Mesothelial cell of epicardium (in vitro differentiated cells): ENCODE results near the gene TPRN. TPM values are rescaled to one million over a fixed set of nuclear protein-coding genes. Genes with fewer than 3 reads are reported as not detected.

Source experiments
- DNase-seq, 2 experiments: peaks; one replicate each; pipeline ENCODE4 v3.0.0; 2021; ENCODE audit warnings: low spot score in 2 of 2; ENCODE audit not compliant: unreplicated experiment in 2 of 2
- H3K27ac Mint-ChIP-seq: 2 replicates; pipeline ENCODE4 v1.8.0; 2021; ENCODE audit warnings: mixed read lengths
- H3K27me3 Mint-ChIP-seq: 2 replicates; pipeline ENCODE4 v1.8.0; 2021; ENCODE audit warnings: low read depth, mixed read lengths
- H3K36me3 Mint-ChIP-seq: 2 replicates; pipeline ENCODE4 v1.8.0; 2021; ENCODE audit warnings: mixed read lengths
- H3K4me1 Mint-ChIP-seq: 2 replicates; pipeline ENCODE4 v1.8.0; 2021; ENCODE audit warnings: mixed read lengths
- H3K4me3 Mint-ChIP-seq: 2 replicates; pipeline ENCODE4 v1.8.0; 2021; ENCODE audit warnings: mild to moderate bottlenecking, moderate library complexity, mixed read lengths
- H3K9me3 Mint-ChIP-seq: 2 replicates; pipeline ENCODE4 v1.8.0; 2021; ENCODE audit warnings: mixed read lengths
- total RNA-seq: library from RNA; stranded (reverse); gene quantifications from 3 replicates; pipeline ENCODE4 v1.2.1, GENCODE V29; 2021
- TF ChIP-seq, protein P1 (sequence below): fragments of 200-600 bp; sonication (generic); IDR thresholded peaks from one replicate; pipeline ENCODE4 v1.5.0; 2021; ENCODE audit warnings: antibody characterized with exemption; ENCODE audit not compliant: unreplicated experiment

TPRN gene
- total RNA-seq, 1 donor from 2014 or later: 16.7 TPM

DNA sequence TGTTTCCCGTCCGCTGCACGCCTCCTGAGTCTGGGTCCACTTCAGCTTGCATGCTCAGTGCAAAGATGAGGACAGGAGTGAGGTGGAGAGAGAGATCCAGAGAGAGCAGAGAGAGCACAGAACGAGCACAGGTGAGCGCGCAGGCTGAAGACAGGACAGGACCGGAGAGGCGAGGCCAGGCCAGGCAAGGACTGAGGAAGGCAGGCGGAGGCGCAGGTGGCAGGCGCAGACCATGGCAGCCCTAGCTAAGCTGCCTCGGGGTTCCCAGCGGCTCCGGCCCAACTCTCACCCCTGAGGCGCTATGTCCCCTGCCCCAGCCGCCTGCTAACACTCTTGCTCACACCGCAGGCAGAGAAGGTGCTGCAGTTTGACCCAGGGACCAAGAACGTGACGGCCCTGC lies 51.9 kb downstream of the TPRN start:
- no peaks in the 10 kb centered on the region for H3K4me1 Mint-ChIP-seq
- TF ChIP-seq, protein P1, sequence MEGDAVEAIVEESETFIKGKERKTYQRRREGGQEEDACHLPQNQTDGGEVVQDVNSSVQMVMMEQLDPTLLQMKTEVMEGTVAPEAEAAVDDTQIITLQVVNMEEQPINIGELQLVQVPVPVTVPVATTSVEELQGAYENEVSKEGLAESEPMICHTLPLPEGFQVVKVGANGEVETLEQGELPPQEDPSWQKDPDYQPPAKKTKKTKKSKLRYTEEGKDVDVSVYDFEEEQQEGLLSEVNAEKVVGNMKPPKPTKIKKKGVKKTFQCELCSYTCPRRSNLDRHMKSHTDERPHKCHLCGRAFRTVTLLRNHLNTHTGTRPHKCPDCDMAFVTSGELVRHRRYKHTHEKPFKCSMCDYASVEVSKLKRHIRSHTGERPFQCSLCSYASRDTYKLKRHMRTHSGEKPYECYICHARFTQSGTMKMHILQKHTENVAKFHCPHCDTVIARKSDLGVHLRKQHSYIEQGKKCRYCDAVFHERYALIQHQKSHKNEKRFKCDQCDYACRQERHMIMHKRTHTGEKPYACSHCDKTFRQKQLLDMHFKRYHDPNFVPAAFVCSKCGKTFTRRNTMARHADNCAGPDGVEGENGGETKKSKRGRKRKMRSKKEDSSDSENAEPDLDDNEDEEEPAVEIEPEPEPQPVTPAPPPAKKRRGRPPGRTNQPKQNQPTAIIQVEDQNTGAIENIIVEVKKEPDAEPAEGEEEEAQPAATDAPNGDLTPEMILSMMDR: no peak
- no peaks in the 10 kb centered on the region for H3K36me3 Mint-ChIP-seq
- no peak for DNase-seq
- H3K27me3 Mint-ChIP-seq: peaks cover 25% of the 10 kb centered on the region
- no peak overlapping the region for H3K27ac Mint-ChIP-seq
- H3K9me3 Mint-ChIP-seq: no peaks in the 10 kb centered on the region
- no peak overlapping the region for H3K4me3 Mint-ChIP-seq

DNA sequence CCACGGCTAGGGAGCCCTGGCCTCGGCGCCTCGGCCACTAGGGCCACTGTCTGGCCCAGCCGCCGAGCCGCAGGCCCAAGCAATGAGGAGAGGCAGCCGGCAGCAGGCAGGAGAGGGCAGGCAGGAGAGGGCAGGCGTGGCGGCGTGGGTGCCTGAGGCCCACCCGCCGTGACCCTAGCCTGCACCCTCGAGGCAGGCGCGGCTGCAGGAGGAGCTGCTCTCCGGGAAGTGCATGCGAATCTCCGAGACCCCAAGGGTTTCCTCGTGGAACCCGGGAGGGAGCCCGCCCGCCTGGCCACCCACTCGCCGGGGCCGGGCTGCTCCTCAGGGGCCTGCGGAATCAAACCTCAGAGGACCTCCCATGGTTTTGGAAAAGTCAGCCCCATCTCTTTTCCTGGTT lies 52.3 kb downstream of the TPRN start:
- Mint-ChIP-seq H3K27ac (no peak overlapping the region), H3K9me3 (no peaks in the 10 kb centered on the region), H3K4me3 (no peak overlapping the region), H3K4me1 (no peaks in the 10 kb centered on the region), H3K36me3 (no peaks in the 10 kb centered on the region), H3K27me3 (peaks cover 29% of the 10 kb centered on the region)
- no peak for DNase-seq
- TF ChIP-seq, protein P1: no peak

DNA sequence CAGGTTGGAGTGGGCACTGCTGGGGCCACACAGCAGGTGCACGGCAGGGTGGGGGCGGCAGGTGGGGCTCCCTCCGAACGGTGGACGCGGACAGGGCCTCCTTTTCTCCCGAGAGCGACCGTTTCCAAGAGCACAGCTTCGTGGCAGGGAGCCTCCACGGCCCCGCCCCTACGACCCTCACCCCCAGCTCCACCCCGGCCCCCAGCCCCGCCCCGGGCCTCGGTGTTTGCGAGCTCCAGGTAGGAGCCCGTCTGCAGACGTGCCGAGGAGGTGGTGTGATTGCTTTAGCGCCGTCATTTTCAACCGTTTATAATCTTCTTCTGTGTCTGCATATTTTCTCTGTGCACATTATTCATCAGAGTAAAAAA lies 52.8 kb downstream of the TPRN start:
- TF ChIP-seq, protein P1: no peak
- no peaks in the 10 kb centered on the region for H3K4me1 Mint-ChIP-seq
- no peaks in the 10 kb centered on the region for H3K9me3 Mint-ChIP-seq
- DNase-seq: no peak
- peaks cover 32% of the 10 kb centered on the region for H3K27me3 Mint-ChIP-seq
- H3K36me3 Mint-ChIP-seq: no peaks in the 10 kb centered on the region
- H3K27ac Mint-ChIP-seq: no peak overlapping the region
- H3K4me3 Mint-ChIP-seq: no peak overlapping the region

DNA sequence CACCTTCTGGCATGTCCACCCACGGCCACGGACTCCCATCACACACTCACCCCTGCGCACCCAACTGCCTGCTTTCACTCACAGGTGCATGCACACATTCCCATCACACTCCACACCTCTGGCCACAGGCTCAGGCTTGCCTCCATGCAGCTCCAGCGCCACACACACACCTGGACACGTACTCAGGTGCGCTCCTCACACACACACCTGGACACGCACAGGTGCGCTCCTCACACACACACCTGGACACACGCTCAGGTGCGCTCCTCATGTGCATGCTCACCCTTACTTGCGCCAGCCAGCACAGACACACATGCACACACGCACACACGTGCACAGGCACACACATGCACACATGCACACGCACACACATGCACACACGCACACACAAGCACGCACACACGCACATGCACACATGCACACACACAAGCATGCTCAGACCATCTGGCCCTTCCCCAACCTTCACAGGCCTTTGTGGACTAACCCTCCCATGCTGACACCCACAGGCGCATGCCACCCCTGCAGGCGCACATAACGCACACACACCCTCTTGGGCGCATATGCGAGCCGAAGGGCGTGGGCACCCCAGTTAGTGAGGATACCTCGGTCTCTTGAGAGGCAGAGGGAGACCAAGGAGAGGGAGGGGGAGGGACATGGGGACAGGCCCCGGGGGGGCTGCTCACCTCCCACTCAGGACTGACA lies 53.3 kb downstream of the TPRN start:
- Mint-ChIP-seq H3K27ac (no peak overlapping the region), H3K4me1 (no peaks in the 10 kb centered on the region), H3K27me3 (peaks cover 37% of the 10 kb centered on the region), H3K36me3 (no peaks in the 10 kb centered on the region), H3K4me3 (no peak overlapping the region), H3K9me3 (no peaks in the 10 kb centered on the region)
- DNase-seq: no peak
- TF ChIP-seq, protein P1: no peak

DNA sequence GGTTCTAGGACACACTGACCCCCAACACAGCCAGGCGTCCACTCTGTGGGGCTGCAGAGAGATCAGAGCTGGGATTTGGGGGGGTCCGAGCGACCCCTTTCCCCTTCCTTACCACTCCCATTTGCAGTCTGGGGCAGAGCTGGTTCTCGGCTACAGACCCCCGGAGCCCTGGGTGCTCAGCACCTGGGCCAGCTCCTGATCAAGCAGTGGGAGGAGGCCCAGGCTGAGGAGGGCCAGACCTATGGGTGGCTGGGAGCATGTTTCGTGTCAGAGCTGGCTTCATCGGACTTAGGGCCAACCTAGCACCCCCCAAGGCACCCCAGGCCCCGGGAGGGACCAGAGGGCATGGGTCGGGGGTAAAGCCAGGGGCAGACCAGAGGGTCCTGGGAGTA lies 54.0 kb downstream of the TPRN start:
- no peak for DNase-seq
- H3K9me3 Mint-ChIP-seq: no peaks in the 10 kb centered on the region

More for the DNA sequence above, 54.0 kb downstream of the TPRN start:
- H3K27me3 Mint-ChIP-seq: peaks cover 45% of the 10 kb centered on the region
- no peaks in the 10 kb centered on the region for H3K4me1 Mint-ChIP-seq
- H3K36me3 Mint-ChIP-seq: no peaks in the 10 kb centered on the region
- H3K27ac Mint-ChIP-seq: no peak overlapping the region
- no peak overlapping the region for H3K4me3 Mint-ChIP-seq
- TF ChIP-seq, protein P1: no peak
